GM21447 (cell line): ENCODE data around the gene ANGPTL2.
"Not testable (repeated sequence)": the region's sequence is repeated elsewhere in the genome, so short reads cannot be mapped to it uniquely, and the experiment has no call there.

Source experiments
- ATAC-seq: cut with Tn5 transposase; IDR thresholded peaks from one replicate; pipeline ENCODE4 v1.9.1; 2021; ENCODE audit not compliant: unreplicated experiment

The ANGPTL2 gene

DNA sequence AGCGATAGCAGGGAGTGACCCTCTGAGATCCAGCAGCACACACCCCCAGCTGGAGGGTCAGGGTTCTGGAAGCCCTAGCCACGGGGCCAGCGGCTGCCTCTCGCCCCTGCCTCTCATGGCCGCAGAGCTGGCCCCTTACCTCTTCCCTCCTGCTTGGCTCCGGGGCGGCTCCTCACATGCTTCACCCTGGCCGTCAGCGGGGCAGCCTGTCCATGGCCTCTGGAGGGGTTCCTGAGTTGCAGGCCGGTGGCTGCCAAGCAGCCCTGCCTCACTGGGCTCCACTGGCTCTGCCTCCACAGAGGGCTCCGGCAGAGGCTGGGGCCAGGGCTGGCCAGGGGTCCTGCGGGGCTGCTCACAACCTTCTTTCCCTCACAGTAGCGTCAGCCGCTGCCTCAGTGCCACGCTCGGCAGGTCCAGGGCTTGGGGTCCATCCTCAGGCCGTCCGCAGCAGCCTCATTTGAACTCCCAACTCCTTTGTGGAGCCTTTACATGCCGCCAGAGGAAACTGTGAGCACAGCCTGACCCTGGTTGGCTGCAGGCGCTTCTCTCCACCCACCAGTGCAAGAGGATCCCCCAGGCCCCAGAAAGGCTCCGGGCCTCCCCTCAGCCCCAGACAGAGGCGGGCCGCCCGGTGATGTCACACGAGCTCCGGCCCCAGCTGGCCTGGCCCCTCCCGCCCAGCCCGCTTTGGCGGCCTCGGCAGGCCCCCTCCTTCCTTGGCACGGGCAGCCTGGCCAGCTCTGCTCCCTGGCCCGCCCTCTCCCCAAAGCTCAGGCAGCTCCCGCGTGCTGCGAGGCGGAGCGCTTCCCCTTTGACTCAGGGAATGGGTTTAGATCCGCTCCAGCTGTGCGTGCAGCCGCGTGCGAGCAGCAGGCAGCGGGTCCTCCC, at the start of gene ANGPTL2:
TSS of gene ANGPTL2 (minus strand) at position 460 of the 888 bp plus-strand sequence. CDS start 13,904 bp downstream, outside the sequence.
- ATAC-seq, result peak; percentile 50

GRCh38 chr9:127171348-127171747, 48.9 kb upstream of the ANGPTL2 start:
- not testable (repeated sequence) for ATAC-seq

DNA sequence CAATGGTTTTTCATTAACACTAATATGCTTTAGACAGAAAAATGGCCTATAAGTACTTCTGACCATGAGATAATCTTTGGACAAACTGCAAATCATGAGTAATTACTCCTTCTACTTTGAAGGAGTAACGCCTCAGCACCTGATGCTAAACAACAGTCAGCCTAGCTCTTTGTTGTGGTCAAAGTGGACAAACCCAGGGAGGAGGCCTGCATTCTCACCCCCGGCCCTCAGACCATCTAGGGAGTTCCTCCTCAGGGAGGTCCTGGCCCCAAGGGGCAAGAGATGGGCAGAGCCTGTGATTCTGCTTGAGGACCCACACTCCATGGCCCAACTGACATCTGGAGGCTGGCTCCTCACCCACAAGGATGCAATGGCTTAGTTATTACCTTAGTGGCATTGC, 48.2 kb upstream of the ANGPTL2 start:
- ATAC-seq, result no peak

- ATAC-seq, result no peak
Observed at GRCh38 chr9:127170103-127170502, 47.7 kb upstream of the ANGPTL2 start.

- ATAC-seq, result no peak
Observed at GRCh38 chr9:127169575-127169883, 47.1 kb upstream of the ANGPTL2 start.

DNA sequence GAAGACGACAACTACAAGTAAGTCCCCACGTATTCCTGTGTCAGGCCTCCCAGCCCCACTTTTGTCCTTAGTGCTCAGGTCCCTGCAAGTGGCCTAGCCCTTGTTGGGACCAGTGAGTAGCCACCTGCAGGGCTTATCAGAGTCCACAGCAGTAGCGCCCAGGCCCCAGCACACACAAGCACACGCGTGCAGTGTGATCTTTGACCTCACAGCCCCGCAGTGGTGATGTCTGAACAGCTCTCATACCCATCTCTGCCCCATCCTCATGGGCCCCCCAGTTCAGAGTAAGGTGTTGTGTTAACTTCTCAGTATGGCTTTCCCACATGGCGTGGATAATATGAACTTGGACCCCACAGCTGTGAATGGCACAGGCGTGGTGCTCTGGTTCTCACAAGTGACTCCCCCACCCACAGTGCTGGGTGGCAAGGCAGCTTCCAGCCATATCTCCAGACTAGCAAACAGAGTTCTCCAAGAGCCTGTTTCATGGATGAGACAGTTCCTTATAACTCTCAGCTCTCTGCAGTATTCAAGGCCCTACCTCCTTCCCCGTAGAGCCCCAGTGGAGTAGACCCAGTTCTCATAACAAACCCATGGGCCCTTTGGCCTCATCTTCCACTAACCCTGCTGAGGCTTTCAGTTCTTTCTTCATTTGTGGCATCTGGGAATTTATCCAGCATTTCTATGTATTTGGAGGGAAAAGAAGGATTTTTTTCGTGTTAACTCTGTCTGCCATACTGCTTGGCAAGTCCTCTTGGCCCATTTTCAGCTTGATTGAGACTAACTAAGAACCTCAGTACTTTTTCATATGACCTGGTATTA, 46.5 kb upstream of the ANGPTL2 start:
- no peak for ATAC-seq

- ATAC-seq, result no peak
Observed at GRCh38 chr9:127167560-127168326, 45.3 kb upstream of the ANGPTL2 start.

GRCh38 chr9:127166651-127167524, 44.5 kb upstream of the ANGPTL2 start:
- peak; percentile 61 for ATAC-seq

GRCh38 chr9:127166111-127166510, 43.7 kb upstream of the ANGPTL2 start:
- peak; percentile 24 for ATAC-seq

- ATAC-seq, result no peak
Observed at GRCh38 chr9:127165116-127165515, 42.7 kb upstream of the ANGPTL2 start.

GRCh38 chr9:127163409-127163808, 41.0 kb upstream of the ANGPTL2 start:
- no peak for ATAC-seq

GRCh38 chr9:127162864-127163365, 40.5 kb upstream of the ANGPTL2 start:
- ATAC-seq, result no peak

DNA sequence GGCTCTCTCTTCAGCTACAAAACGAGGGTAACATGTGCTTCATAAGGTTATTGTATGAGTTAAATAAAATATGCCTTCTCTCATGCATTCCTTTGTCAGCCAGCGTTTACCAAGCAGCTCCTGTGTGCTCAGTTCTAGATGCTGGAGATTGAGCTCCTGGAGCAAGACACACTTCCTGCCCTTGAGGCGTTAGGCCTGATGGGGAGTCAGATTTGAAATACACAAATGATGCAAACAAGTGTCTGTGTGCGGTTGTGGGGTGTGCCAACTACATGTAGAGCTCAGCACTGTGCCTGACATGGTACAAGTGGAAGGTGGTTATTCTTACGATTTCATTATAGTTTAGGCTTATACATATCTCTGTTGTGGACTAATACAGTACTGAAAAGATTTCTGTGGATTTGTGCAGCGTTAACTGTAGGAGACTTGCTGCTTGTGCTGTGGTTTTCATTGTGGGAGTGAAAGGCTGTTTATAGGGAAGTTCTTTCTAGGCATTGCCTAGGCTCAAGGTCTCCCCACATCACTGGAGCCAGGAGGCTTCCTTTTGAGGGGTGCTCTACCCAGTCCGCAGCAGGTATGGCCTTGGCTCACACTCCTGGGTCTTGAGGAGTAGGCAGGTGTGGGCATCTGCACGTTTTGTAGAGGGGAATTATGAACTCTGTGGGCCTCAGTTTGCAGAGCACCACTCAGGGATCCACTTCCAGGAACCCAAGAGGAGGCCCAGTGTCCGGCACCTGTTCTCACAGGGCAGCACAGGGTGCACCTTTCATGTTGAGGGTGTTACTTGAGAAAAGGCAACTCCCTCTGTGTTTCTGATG, 39.8 kb upstream of the ANGPTL2 start:
- no peak for ATAC-seq

GRCh38 chr9:127161081-127161624, 38.7 kb upstream of the ANGPTL2 start:
- ATAC-seq, result no peak

DNA sequence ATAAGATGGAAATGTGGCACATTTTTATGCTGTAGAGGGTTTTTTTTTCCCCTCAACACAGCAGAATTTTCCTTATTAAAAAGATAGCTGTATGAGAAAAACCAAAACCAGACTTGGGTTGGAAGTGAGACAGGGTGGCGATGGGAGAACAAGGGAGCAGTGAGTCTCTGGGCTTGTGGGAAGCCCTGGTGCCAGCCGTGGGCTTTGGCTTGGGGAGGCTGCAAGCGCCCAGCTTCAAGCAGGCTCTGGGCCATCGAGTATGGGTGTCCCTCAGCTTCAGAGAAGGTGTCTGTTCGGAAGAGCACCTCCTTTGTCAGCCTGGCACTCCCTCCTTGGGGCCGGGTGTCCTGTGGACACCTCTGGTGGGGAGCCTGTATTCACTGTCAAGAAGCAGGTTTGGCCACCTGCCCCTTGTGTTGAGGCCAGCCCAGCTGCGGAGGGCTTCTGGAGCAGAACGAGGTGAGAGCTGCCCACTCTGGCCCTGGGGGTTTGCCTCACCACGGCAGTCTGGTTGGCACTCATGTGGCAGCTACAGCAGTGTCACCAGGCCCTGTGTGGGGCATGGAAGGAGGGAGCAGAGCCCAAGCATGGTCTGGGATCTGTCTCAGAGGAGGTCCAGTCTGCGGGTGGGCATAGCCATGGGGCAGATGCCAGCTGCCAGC, 37.6 kb upstream of the ANGPTL2 start:
- ATAC-seq, result no peak

- no peak for ATAC-seq
Observed at GRCh38 chr9:127159325-127159801, 36.9 kb upstream of the ANGPTL2 start.

DNA sequence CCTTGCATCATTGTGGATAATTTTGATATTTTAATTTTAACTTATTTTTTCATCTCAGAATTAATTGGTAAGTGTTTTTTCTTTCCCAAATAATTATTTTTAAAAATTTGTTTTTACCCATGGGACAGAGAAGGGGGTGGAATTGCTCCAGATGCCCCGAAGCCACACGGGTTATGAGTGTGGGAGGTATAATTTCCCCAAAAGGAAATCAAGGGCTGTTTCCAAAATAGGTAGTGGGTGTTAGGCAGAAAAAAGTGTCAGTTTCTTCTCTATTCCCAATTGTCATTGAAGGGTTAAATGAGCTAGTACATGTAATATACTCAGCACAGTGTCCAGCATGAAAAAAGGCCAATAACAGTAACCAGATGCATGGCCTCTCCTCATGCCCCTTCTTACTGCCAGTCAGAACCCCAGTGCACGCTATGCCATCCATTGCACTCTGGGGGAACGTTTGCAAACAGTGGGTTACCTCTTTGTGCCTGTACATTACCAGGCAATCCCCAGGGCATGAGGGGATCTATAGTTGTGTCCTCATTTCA, 36.4 kb upstream of the ANGPTL2 start:
- ATAC-seq, result no peak

GRCh38 chr9:127155314-127155960, 33.0 kb upstream of the ANGPTL2 start:
- no peak for ATAC-seq
